GM12892 (cell line): ENCODE measurements around the gene CDR2L.

ENCODE experiments used
- POLR2A ChIP-seq: IDR thresholded peaks from 2 replicates; pipeline ENCODE4 v1.6.1; 2011; ENCODE audit warnings: low read depth, low read length, control low read depth
- POLR2AphosphoS5 ChIP-seq: IDR thresholded peaks from 2 replicates; pipeline ENCODE4 v1.6.1; 2011; ENCODE audit warnings: low read depth, low read length, control low read depth
- TAF1 ChIP-seq: IDR thresholded peaks from 2 replicates; pipeline ENCODE4 v1.6.1; 2011; ENCODE audit warnings: low read depth, mild to moderate bottlenecking, control low read depth, low read length, borderline replicate concordance

DNA sequence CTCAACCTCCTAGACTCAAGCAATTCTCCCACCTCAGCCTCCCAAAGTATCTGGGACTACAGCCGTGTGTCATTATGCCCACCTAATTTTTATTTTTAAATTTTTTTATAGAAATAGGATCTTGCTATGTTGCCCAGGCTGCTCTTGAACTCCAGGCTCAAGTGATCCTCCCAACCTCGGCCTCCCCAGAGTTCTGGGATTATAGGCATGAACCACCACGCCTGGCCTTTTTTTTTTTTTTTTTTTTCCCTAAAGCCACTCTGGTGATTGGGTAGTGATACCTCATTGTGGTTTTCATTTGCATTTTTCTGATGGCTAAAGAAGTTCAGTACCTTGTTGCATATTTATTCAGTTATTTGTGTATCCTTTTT, 1.2 kb upstream of the CDR2L start:
- TF ChIP-seq POLR2A (no peak), TAF1 (no peak), POLR2AphosphoS5 (no peak)
